H9 (cell line): ENCODE data around the gene CHST8. TPM values are rescaled to one million over a fixed set of nuclear protein-coding genes. Genes with fewer than 3 reads are reported as not detected.

Experiments used
- DNase-seq: peaks from one replicate; pipeline ENCODE4 v3.0.0-alpha.2; 2017
- H2AFZ ChIP-seq: one replicate; pipeline ENCODE4 v1.6.1; 2013; ENCODE audit warnings: mild to moderate bottlenecking, low read length, control low read depth, moderate library complexity
- H2AK5ac ChIP-seq: 2 replicates; pipeline ENCODE4 v1.6.1; 2013; ENCODE audit warnings: low read length, control low read depth, mixed read lengths; ENCODE audit not compliant: insufficient read length
- H2BK120ac ChIP-seq: one replicate; pipeline ENCODE4 v1.6.1; 2013; ENCODE audit warnings: low read depth, mild to moderate bottlenecking, low read length, control low read depth, inconsistent platforms; ENCODE audit not compliant: poor library complexity, severe bottlenecking
- H2BK12ac ChIP-seq: 2 replicates; pipeline ENCODE4 v1.6.1; 2013; ENCODE audit warnings: low read length, control low read depth, mixed read lengths, low read depth; ENCODE audit not compliant: insufficient read length
- H2BK15ac ChIP-seq: 2 replicates; pipeline ENCODE4 v1.6.1; 2013; ENCODE audit warnings: low read depth, low read length, control low read depth
- H2BK20ac ChIP-seq: one replicate; pipeline ENCODE4 v1.6.1; 2013; ENCODE audit warnings: low read depth, mild to moderate bottlenecking, low read length, control low read depth, inconsistent platforms; ENCODE audit not compliant: poor library complexity, severe bottlenecking
- H2BK5ac ChIP-seq: 2 replicates; pipeline ENCODE4 v1.6.1; 2013; ENCODE audit warnings: low read length, control low read depth, mixed read lengths; ENCODE audit not compliant: insufficient read length
- H3K14ac ChIP-seq: 2 replicates; pipeline ENCODE4 v1.6.1; 2013; ENCODE audit warnings: low read length, control low read depth; ENCODE audit not compliant: insufficient read depth
- H3K18ac ChIP-seq: 2 replicates; pipeline ENCODE4 v1.6.1; 2013; ENCODE audit warnings: low read depth, mild to moderate bottlenecking, mixed read lengths, low read length, control low read depth; ENCODE audit not compliant: insufficient read length
- H3K23ac ChIP-seq: 2 replicates; pipeline ENCODE4 v1.6.1; 2013; ENCODE audit warnings: low read length, control low read depth, mixed read lengths, low read depth; ENCODE audit not compliant: insufficient read length
- H3K23me2 ChIP-seq: 2 replicates; pipeline ENCODE4 v1.6.1; 2013; ENCODE audit warnings: low read depth, mild to moderate bottlenecking, mixed read lengths, low read length, control low read depth; ENCODE audit not compliant: insufficient read length, poor library complexity, severe bottlenecking
- H3K27ac ChIP-seq: 2 replicates; pipeline ENCODE4 v1.5.1; 2013; ENCODE audit warnings: low read length, control low read depth, mixed read lengths, low read depth; ENCODE audit not compliant: insufficient read length
- H3K27me3 ChIP-seq: 2 replicates; pipeline ENCODE4 v1.6.1; 2013; ENCODE audit warnings: low read length, control low read depth, inconsistent platforms; ENCODE audit not compliant: insufficient read depth
- H3K4ac ChIP-seq: 2 replicates; pipeline ENCODE4 v1.6.1; 2013; ENCODE audit warnings: low read depth, mild to moderate bottlenecking, control low read depth, inconsistent platforms, low read length, moderate library complexity
- H3K4me1 ChIP-seq: 2 replicates; pipeline ENCODE4 v1.6.1; 2013; ENCODE audit warnings: low read length, control low read depth, inconsistent platforms; ENCODE audit not compliant: insufficient read depth
- H3K4me2 ChIP-seq: 2 replicates; pipeline ENCODE4 v1.6.1; 2013; ENCODE audit warnings: low read length, control low read depth, mixed read lengths; ENCODE audit not compliant: insufficient read length, insufficient read depth
- H3K56ac ChIP-seq: 2 replicates; pipeline ENCODE4 v1.6.1; 2013; ENCODE audit warnings: low read depth, mild to moderate bottlenecking, mixed read lengths, low read length, control low read depth; ENCODE audit not compliant: insufficient read length
- H3K79me1 ChIP-seq: 2 replicates; pipeline ENCODE4 v1.6.1; 2013; ENCODE audit warnings: low read depth, mild to moderate bottlenecking, moderate library complexity, low read length, control low read depth, inconsistent platforms; ENCODE audit not compliant: insufficient read depth, poor library complexity, severe bottlenecking
- H3K79me2 ChIP-seq: 2 replicates; pipeline ENCODE4 v1.6.1; 2013; ENCODE audit warnings: low read length, control low read depth, inconsistent platforms; ENCODE audit not compliant: insufficient read depth
- H3K9ac ChIP-seq: 2 replicates; pipeline ENCODE4 v1.6.1; 2013; ENCODE audit warnings: low read length, control low read depth, mixed read lengths; ENCODE audit not compliant: insufficient read length; ENCODE audit errors: extremely low read depth
- H3K9me3 ChIP-seq: one replicate; pipeline ENCODE4 v1.6.1; 2013; ENCODE audit warnings: low read depth, low read length, inconsistent platforms; ENCODE audit not compliant: control insufficient read depth
- H3T11ph ChIP-seq: one replicate; pipeline ENCODE4 v1.6.1; 2013; ENCODE audit warnings: mild to moderate bottlenecking, low read length, control low read depth, inconsistent platforms
- H4K20me1 ChIP-seq: one replicate; pipeline ENCODE4 v1.6.1; 2013; ENCODE audit not compliant: control insufficient read depth, insufficient read length, insufficient read depth
- H4K5ac ChIP-seq: 2 replicates; pipeline ENCODE4 v1.6.1; 2013; ENCODE audit warnings: low read depth, mild to moderate bottlenecking, mixed read lengths, low read length, control low read depth; ENCODE audit not compliant: insufficient read length
- H4K8ac ChIP-seq: replicated peaks from 2 replicates; pipeline ENCODE4 v1.6.1; 2013; ENCODE audit warnings: low read length, control low read depth, mixed read lengths, low read depth; ENCODE audit not compliant: insufficient read length
- H4K91ac ChIP-seq: 2 replicates; pipeline ENCODE4 v1.6.1; 2013; ENCODE audit warnings: low read depth, mild to moderate bottlenecking, moderate library complexity, mixed read lengths, low read length, control low read depth; ENCODE audit not compliant: insufficient read length
- H3K27ac Mint-ChIP-seq, 3 experiments: 2 replicates in 2 of 3; 3 replicates in 1 of 3; pipeline ENCODE4 v1.8.0; 2020 to 2021; ENCODE audit warnings: mixed read lengths in 3 of 3, mild to moderate bottlenecking in 1 of 3, moderate library complexity in 1 of 3
- H3K27me3 Mint-ChIP-seq: 2 replicates; pipeline ENCODE4 v1.8.0; 2021; ENCODE audit warnings: low read depth, mild to moderate bottlenecking, moderate library complexity, mixed read lengths
- H3K36me3 Mint-ChIP-seq, 3 experiments: 2 replicates in 2 of 3; 3 replicates in 1 of 3; pipeline ENCODE4 v1.8.0; 2020 to 2021; ENCODE audit warnings: low read depth in 3 of 3, mixed read lengths in 3 of 3; ENCODE audit not compliant: insufficient read depth in 1 of 3
- H3K4me1 Mint-ChIP-seq, 2 experiments: 2 replicates each; pipeline ENCODE4 v1.8.0; 2020; ENCODE audit warnings: mixed read lengths in 2 of 2
- H3K4me3 Mint-ChIP-seq, 2 experiments: 2 replicates in 1 of 2; 3 replicates in 1 of 2; pipeline ENCODE4 v1.8.0; 2020 to 2021; ENCODE audit warnings: mild to moderate bottlenecking in 2 of 2, mixed read lengths in 2 of 2, moderate library complexity in 1 of 2
- H3K9me3 Mint-ChIP-seq, 2 experiments: 2 replicates in 1 of 2; 3 replicates in 1 of 2; pipeline ENCODE4 v1.8.0; 2020; ENCODE audit warnings: mild to moderate bottlenecking in 2 of 2, mixed read lengths in 2 of 2, moderate library complexity in 1 of 2
- CTCF ChIP-seq: fragments of 200-600 bp; sonication (generic); conservative IDR thresholded peaks from 3 replicates; pipeline ENCODE4 v1.8.0; 2021; ENCODE audit warnings: antibody characterized with exemption, mild to moderate bottlenecking
- WGBS: extraction: QIAGEN DNeasy Blood & Tissue Kit; methylation state at CpG from one replicate; pipeline ENCODE4 v1.1.7; 2013; ENCODE audit warnings: missing lambda C conversion rate, low lambda C conversion rate, mixed read lengths; ENCODE audit not compliant: insufficient read length; ENCODE audit errors: extremely low coverage; 5-methylcytosine and 5-hydroxymethylcytosine counted together
- total RNA-seq: library from RNA; stranded (reverse); gene quantifications from 2 replicates; pipeline ENCODE4 v1.2.1, GENCODE V29; 2021

CHST8 gene
- total RNA-seq, 1 experiment from 2014 or later, result 5.1 TPM

- Histone ChIP-seq H3K18ac (no peak overlapping the region), H2BK120ac (no peak overlapping the region), H4K20me1 (no peaks in the 10 kb centered on the region), H3K23ac (no peak overlapping the region), H2BK20ac (no peak overlapping the region), H2BK15ac (no peak overlapping the region), H2AK5ac (no peak overlapping the region), H4K91ac (no peak overlapping the region), H2AFZ (no peak overlapping the region), H4K5ac (no peak overlapping the region), H3T11ph (no peak overlapping the region), H3K79me2 (no peaks in the 10 kb centered on the region), H3K56ac (no peak overlapping the region), H3K4me2 (no peak overlapping the region), H3K14ac (no peak overlapping the region), H3K4me1 (no peaks in the 10 kb centered on the region; the same call in 1 of the 2 replicates), H3K27ac (no peak overlapping the region), H3K4ac (no peak overlapping the region), H3K9ac (no peak overlapping the region), H3K23me2 (no peaks in the 10 kb centered on the region), H3K79me1 (no peaks in the 10 kb centered on the region), H2BK5ac (no peak overlapping the region), H3K27me3 (no peaks in the 10 kb centered on the region), H2BK12ac (no peak overlapping the region), H4K8ac (no peak overlapping the region), H3K9me3 (no peaks in the 10 kb centered on the region)
- WGBS, result no CpG with 5 or more reads among the region's 11 CpGs
- Mint-ChIP-seq H3K27me3 (no peaks in the 10 kb centered on the region; the same call in 1 of the 2 replicates), H3K9me3 (peaks cover 0 to 2% of the 10 kb centered on the region in 2 experiments; a peak in 2 of 5 replicates), H3K4me1 (peaks cover 15 to 18% of the 10 kb centered on the region in 2 experiments), H3K27ac (peak overlapping the region in 1 of 3 experiments; percentile 69; a peak in 1 of 7 replicates), H3K4me3 (no peak overlapping the region), H3K36me3 (no peaks in the 10 kb centered on the region)
- peak; percentile 51; the same call in 2 of the 3 replicates for TF ChIP-seq CTCF
- no peak for DNase-seq
These were observed 83.5 kb downstream of the CHST8 start for GRCh38 chr19:33705090-33705847.
